HepG2 (cell line): ENCODE data around the gene ZNF484. TPM values are rescaled to one million over a fixed set of nuclear protein-coding genes. Genes with fewer than 3 reads are reported as not detected.

Experiments used
- KMT2B ChIP-seq: IDR thresholded peaks from 2 replicates; pipeline ENCODE4 v1.6.1; 2016; ENCODE audit warnings: missing genetic modification reagents, missing compliant biosample characterization
- NKX3-1 ChIP-seq: sonication (generic); formaldehyde crosslinking; IDR thresholded peaks from 2 replicates; pipeline ENCODE4 v1.5.0; 2020; ENCODE audit warnings: missing genetic modification reagents
- SIX4 ChIP-seq: sonication (generic); formaldehyde crosslinking; IDR thresholded peaks from 2 replicates; pipeline ENCODE4 v1.4.0; 2020; ENCODE audit warnings: missing genetic modification reagents
- ZFP41 ChIP-seq: sonication (generic); formaldehyde crosslinking; IDR thresholded peaks from 2 replicates; pipeline ENCODE4 v1.4.0; 2020; ENCODE audit warnings: mild to moderate bottlenecking, missing genetic modification reagents, borderline replicate concordance
- ZNF274 ChIP-seq: sonication (generic); formaldehyde crosslinking; IDR thresholded peaks from 2 replicates; pipeline ENCODE4 v1.5.1; 2020; ENCODE audit warnings: mild to moderate bottlenecking, missing genetic modification reagents
- ZNF766 ChIP-seq: sonication (generic); formaldehyde crosslinking; IDR thresholded peaks from 2 replicates; pipeline ENCODE4 v1.5.0; 2020; ENCODE audit warnings: missing genetic modification reagents, borderline replicate concordance
- polyA plus RNA-seq, 8 experiments: library from polyadenylated mRNA; depleted of rRNA in 3 of 8; stranded (reverse) in 7 of 8; unstranded in 1 of 8; fragments of >200 nt; fragmentation: Illumina TruSeq in 4 of 8; extraction: Trizol in 4 of 8; gene quantifications; 2 replicates each; pipeline versions ENCODE4 v1.2.1 to v1.2.3, GENCODE V29; 2011 to 2016; ENCODE audit warnings: low read depth in 4 of 8, missing spikeins in 1 of 8, mixed read lengths in 1 of 8; ENCODE audit not compliant: insufficient read depth in 1 of 8
- total RNA-seq, 5 experiments: library from RNA; depleted of rRNA; stranded (reverse); fragments of >200 nt; fragmentation: Illumina TruSeq; extraction: Trizol; gene quantifications; 2 replicates each; pipeline ENCODE4 v1.2.3, GENCODE V29; 2016; ENCODE audit warnings: low read depth in 1 of 5
- TF ChIP-seq, protein P1 (sequence below): sonication (generic); formaldehyde crosslinking; IDR thresholded peaks from 2 replicates; pipeline ENCODE4 v1.9.0; 2021; ENCODE audit warnings: mild to moderate bottlenecking, missing genetic modification reagents
- TF ChIP-seq, protein P2 (sequence below): sonication (generic); formaldehyde crosslinking; IDR thresholded peaks from 2 replicates; pipeline ENCODE4 v1.5.0; 2020; ENCODE audit warnings: mild to moderate bottlenecking, missing genetic modification reagents, borderline replicate concordance
- TF ChIP-seq, protein P3 (sequence below): sonication (generic); formaldehyde crosslinking; IDR thresholded peaks from 2 replicates; pipeline ENCODE4 v1.5.0; 2020; ENCODE audit warnings: mild to moderate bottlenecking, missing genetic modification reagents
- TF ChIP-seq, protein P4 (sequence below): sonication (generic); formaldehyde crosslinking; IDR thresholded peaks from 2 replicates; pipeline ENCODE4 v1.4.0; 2020; ENCODE audit warnings: missing genetic modification reagents, borderline replicate concordance

The ZNF484 gene
- total and polyA plus RNA-seq, 2 of the 13 experiments (the other 11 are each of a cell fraction or from before 2014, with no cell fraction given) = 0.96 to 7.2 TPM

DNA sequence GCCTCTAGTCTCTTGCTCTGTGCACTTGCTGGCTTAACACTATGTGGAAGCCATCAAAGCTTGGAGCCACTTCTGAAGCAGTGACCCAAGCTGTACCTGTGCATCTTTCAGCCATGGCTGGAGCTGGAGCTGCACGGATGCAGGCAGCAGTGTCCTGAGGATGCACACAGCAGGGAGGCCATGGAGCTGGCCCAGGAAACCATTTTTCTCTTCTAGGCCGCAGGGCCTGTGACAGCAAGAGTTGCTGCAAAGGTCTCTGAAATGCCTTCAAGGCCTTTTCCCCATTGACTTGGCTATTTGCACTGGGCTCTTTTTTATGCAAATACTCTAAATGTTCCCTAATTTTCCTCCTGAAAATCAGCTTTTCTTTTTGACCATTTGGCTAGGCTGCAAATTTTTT, 12.9 kb upstream of the ZNF484 start (continued):
- TF ChIP-seq, protein P1, sequence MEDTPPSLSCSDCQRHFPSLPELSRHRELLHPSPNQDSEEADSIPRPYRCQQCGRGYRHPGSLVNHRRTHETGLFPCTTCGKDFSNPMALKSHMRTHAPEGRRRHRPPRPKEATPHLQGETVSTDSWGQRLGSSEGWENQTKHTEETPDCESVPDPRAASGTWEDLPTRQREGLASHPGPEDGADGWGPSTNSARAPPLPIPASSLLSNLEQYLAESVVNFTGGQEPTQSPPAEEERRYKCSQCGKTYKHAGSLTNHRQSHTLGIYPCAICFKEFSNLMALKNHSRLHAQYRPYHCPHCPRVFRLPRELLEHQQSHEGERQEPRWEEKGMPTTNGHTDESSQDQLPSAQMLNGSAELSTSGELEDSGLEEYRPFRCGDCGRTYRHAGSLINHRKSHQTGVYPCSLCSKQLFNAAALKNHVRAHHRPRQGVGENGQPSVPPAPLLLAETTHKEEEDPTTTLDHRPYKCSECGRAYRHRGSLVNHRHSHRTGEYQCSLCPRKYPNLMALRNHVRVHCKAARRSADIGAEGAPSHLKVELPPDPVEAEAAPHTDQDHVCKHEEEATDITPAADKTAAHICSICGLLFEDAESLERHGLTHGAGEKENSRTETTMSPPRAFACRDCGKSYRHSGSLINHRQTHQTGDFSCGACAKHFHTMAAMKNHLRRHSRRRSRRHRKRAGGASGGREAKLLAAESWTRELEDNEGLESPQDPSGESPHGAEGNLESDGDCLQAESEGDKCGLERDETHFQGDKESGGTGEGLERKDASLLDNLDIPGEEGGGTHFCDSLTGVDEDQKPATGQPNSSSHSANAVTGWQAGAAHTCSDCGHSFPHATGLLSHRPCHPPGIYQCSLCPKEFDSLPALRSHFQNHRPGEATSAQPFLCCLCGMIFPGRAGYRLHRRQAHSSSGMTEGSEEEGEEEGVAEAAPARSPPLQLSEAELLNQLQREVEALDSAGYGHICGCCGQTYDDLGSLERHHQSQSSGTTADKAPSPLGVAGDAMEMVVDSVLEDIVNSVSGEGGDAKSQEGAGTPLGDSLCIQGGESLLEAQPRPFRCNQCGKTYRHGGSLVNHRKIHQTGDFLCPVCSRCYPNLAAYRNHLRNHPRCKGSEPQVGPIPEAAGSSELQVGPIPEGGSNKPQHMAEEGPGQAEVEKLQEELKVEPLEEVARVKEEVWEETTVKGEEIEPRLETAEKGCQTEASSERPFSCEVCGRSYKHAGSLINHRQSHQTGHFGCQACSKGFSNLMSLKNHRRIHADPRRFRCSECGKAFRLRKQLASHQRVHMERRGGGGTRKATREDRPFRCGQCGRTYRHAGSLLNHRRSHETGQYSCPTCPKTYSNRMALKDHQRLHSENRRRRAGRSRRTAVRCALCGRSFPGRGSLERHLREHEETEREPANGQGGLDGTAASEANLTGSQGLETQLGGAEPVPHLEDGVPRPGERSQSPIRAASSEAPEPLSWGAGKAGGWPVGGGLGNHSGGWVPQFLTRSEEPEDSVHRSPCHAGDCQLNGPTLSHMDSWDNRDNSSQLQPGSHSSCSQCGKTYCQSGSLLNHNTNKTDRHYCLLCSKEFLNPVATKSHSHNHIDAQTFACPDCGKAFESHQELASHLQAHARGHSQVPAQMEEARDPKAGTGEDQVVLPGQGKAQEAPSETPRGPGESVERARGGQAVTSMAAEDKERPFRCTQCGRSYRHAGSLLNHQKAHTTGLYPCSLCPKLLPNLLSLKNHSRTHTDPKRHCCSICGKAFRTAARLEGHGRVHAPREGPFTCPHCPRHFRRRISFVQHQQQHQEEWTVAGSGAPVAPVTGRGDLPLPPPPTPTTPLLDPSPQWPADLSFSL (CRISPR knock-in tag) = no peak
- no peak for TF ChIP-seq ZNF766 (CRISPR knock-in tag)
- TF ChIP-seq NKX3-1 (CRISPR knock-in tag) = no peak
- TF ChIP-seq SIX4 (CRISPR knock-in tag) = no peak
- TF ChIP-seq, protein P2, sequence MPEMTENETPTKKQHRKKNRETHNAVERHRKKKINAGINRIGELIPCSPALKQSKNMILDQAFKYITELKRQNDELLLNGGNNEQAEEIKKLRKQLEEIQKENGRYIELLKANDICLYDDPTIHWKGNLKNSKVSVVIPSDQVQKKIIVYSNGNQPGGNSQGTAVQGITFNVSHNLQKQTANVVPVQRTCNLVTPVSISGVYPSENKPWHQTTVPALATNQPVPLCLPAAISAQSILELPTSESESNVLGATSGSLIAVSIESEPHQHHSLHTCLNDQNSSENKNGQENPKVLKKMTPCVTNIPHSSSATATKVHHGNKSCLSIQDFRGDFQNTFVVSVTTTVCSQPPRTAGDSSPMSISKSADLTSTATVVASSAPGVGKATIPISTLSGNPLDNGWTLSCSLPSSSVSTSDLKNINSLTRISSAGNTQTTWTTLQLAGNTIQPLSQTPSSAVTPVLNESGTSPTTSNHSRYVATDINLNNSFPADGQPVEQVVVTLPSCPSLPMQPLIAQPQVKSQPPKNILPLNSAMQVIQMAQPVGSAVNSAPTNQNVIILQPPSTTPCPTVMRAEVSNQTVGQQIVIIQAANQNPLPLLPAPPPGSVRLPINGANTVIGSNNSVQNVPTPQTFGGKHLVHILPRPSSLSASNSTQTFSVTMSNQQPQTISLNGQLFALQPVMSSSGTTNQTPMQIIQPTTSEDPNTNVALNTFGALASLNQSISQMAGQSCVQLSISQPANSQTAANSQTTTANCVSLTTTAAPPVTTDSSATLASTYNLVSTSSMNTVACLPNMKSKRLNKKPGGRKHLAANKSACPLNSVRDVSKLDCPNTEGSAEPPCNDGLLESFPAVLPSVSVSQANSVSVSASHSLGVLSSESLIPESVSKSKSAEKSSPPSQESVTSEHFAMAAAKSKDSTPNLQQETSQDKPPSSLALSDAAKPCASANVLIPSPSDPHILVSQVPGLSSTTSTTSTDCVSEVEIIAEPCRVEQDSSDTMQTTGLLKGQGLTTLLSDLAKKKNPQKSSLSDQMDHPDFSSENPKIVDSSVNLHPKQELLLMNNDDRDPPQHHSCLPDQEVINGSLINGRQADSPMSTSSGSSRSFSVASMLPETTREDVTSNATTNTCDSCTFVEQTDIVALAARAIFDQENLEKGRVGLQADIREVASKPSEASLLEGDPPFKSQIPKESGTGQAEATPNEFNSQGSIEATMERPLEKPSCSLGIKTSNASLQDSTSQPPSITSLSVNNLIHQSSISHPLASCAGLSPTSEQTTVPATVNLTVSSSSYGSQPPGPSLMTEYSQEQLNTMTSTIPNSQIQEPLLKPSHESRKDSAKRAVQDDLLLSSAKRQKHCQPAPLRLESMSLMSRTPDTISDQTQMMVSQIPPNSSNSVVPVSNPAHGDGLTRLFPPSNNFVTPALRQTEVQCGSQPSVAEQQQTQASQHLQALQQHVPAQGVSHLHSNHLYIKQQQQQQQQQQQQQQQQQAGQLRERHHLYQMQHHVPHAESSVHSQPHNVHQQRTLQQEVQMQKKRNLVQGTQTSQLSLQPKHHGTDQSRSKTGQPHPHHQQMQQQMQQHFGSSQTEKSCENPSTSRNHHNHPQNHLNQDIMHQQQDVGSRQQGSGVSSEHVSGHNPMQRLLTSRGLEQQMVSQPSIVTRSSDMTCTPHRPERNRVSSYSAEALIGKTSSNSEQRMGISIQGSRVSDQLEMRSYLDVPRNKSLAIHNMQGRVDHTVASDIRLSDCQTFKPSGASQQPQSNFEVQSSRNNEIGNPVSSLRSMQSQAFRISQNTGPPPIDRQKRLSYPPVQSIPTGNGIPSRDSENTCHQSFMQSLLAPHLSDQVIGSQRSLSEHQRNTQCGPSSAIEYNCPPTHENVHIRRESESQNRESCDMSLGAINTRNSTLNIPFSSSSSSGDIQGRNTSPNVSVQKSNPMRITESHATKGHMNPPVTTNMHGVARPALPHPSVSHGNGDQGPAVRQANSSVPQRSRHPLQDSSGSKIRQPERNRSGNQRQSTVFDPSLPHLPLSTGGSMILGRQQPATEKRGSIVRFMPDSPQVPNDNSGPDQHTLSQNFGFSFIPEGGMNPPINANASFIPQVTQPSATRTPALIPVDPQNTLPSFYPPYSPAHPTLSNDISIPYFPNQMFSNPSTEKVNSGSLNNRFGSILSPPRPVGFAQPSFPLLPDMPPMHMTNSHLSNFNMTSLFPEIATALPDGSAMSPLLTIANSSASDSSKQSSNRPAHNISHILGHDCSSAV = no peak
- TF ChIP-seq KMT2B = no peak
- TF ChIP-seq, protein P3, sequence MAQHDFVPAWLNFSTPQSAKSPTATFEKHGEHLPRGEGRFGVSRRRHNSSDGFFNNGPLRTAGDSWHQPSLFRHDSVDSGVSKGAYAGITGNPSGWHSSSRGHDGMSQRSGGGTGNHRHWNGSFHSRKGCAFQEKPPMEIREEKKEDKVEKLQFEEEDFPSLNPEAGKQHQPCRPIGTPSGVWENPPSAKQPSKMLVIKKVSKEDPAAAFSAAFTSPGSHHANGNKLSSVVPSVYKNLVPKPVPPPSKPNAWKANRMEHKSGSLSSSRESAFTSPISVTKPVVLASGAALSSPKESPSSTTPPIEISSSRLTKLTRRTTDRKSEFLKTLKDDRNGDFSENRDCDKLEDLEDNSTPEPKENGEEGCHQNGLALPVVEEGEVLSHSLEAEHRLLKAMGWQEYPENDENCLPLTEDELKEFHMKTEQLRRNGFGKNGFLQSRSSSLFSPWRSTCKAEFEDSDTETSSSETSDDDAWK = no peak
- TF ChIP-seq ZFP41 (CRISPR knock-in tag) = no peak
- no peak for TF ChIP-seq ZNF274 (CRISPR knock-in tag)
- TF ChIP-seq, protein P4, sequence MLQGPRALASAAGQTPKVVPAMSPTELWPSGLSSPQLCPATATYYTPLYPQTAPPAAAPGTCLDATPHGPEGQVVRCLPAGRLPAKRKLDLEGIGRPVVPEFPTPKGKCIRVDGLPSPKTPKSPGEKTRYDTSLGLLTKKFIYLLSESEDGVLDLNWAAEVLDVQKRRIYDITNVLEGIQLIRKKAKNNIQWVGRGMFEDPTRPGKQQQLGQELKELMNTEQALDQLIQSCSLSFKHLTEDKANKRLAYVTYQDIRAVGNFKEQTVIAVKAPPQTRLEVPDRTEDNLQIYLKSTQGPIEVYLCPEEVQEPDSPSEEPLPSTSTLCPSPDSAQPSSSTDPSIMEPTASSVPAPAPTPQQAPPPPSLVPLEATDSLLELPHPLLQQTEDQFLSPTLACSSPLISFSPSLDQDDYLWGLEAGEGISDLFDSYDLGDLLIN (CRISPR knock-in tag) = no peak
